T-helper 17 cell (primary cell): ENCODE measurements around the gene MS4A1. TPM values are rescaled to one million over a fixed set of nuclear protein-coding genes. Genes with fewer than 3 reads are reported as not detected.

Experiments
- ATAC-seq: fragments of 150-1000 bp; cut with Tn5 transposase; 2 replicates; pipeline ENCODE4 v1.10.0; 2021; ENCODE audit warnings: mild to moderate bottlenecking, moderate library complexity
- DNase-seq, 3 donors: peaks; one replicate each; pipeline versions ENCODE4 v3.0.0 to v3.0.0-alpha.2; 2020 to 2021
- H3K9me3 ChIP-seq: one replicate; pipeline ENCODE4 v1.7.0; 2013; ENCODE audit warnings: low read length, mild to moderate bottlenecking; ENCODE audit not compliant: control insufficient read depth, poor library complexity, severe bottlenecking
- H3K27ac Mint-ChIP-seq: one replicate; pipeline ENCODE4 v1.8.0; 2022; ENCODE audit warnings: mild to moderate bottlenecking, moderate library complexity, mixed read lengths
- H3K27me3 Mint-ChIP-seq: one replicate; pipeline ENCODE4 v1.8.0; 2022; ENCODE audit warnings: mixed read lengths
- H3K36me3 Mint-ChIP-seq: one replicate; pipeline ENCODE4 v1.8.0; 2022; ENCODE audit warnings: low read depth, mixed read lengths
- H3K4me1 Mint-ChIP-seq: one replicate; pipeline ENCODE4 v1.8.0; 2022; ENCODE audit warnings: mild to moderate bottlenecking, mixed read lengths
- H3K4me3 Mint-ChIP-seq: one replicate; pipeline ENCODE4 v1.8.0; 2022; ENCODE audit warnings: mild to moderate bottlenecking, moderate library complexity, mixed read lengths
- total RNA-seq, 4 donors: library from RNA in 2 of 4; stranded (reverse) in 2 of 4; gene quantifications; one replicate each; pipeline ENCODE4 v1.2.3 and lab custom pipeline; 2022 to 2026

Gene MS4A1
- total RNA-seq, 2 donors from 2014 or later: 0.50 to 27.9 TPM

GRCh38 chr11:60511393-60511792 is 55.7 kb downstream of the MS4A1 start:
- H3K27me3 Mint-ChIP-seq: peaks cover 20% of the 10 kb centered on the region
- no peak overlapping the region for H3K27ac Mint-ChIP-seq
- peaks cover 3% of the 10 kb centered on the region for H3K36me3 Mint-ChIP-seq
- H3K4me3 Mint-ChIP-seq: no peak overlapping the region
- DNase-seq (no peak), ATAC-seq (no peak)
- H3K4me1 Mint-ChIP-seq: no peaks in the 10 kb centered on the region
- no peaks in the 10 kb centered on the region for H3K9me3 ChIP-seq

- H3K27me3 Mint-ChIP-seq: peaks cover 20% of the 10 kb centered on the region
- H3K4me1 Mint-ChIP-seq: no peaks in the 10 kb centered on the region
- ATAC-seq: no peak
- H3K36me3 Mint-ChIP-seq: peaks cover 3% of the 10 kb centered on the region
- no peak for DNase-seq
- H3K9me3 ChIP-seq: no peaks in the 10 kb centered on the region
- no peak overlapping the region for H3K27ac Mint-ChIP-seq
- no peak overlapping the region for H3K4me3 Mint-ChIP-seq
These were observed 57.1 kb downstream of the MS4A1 start for GRCh38 chr11:60512651-60513225.

GRCh38 chr11:60513496-60514460 is 58.1 kb downstream of the MS4A1 start:
- Mint-ChIP-seq H3K27me3 (peaks cover 25% of the 10 kb centered on the region), H3K4me3 (no peak overlapping the region), H3K27ac (no peak overlapping the region), H3K36me3 (peaks cover 3% of the 10 kb centered on the region), H3K4me1 (no peaks in the 10 kb centered on the region)
- no peak for ATAC-seq
- DNase-seq: no peak
- no peaks in the 10 kb centered on the region for H3K9me3 ChIP-seq

GRCh38 chr11:60515144-60515855 is 59.7 kb downstream of the MS4A1 start, which contains the start of gene MS4A13:
TSS of gene MS4A13 (plus strand) at chr11:60515392. CDS start at chr11:60518084, 2,692 bp downstream.
- Mint-ChIP-seq H3K27ac (no peak within 1 kb of the TSS), H3K4me1 (no peaks in the 10 kb centered on the region), H3K36me3 (peaks cover 3% of the 10 kb centered on the region), H3K27me3 (peaks cover 26% of the 10 kb centered on the region), H3K4me3 (no peak within 1 kb of the TSS)
- DNase-seq (no peak), ATAC-seq (no peak)
- H3K9me3 ChIP-seq: no peaks in the 10 kb centered on the region

Other genes with a start within 250 kb of the MS4A1 start
- 1 to 10 TPM in 1 of 2 donors, under 1 TPM in 1; 0.47 to 1.1 TPM for gene MS4A4E, start 212.7 kb upstream of the MS4A1 start, total RNA-seq
- gene MS4A4A, start 175.2 kb upstream of the MS4A1 start, total RNA-seq: under 1 TPM in 1 of 2 donors, not detected in 1; 0.50 TPM
- not detected for gene MS4A6E, start 128.6 kb upstream of the MS4A1 start, total RNA-seq
- gene MS4A7, start 77.3 kb upstream of the MS4A1 start, total RNA-seq: 1 to 10 TPM in 1 of 2 donors, under 1 TPM in 1; 0.21 to 4.7 TPM
- under 1 TPM in 1 of 2 donors, not detected in 1; 0.60 TPM for gene MS4A14, start 59.4 kb upstream of the MS4A1 start, total RNA-seq
- not detected for gene MS4A5, start 26.3 kb upstream of the MS4A1 start, total RNA-seq
- gene MS4A12, start 36.9 kb downstream of the MS4A1 start, total RNA-seq: not detected
- not detected for gene MS4A13, start 59.5 kb downstream of the MS4A1 start, total RNA-seq
- gene MS4A8, start 243.8 kb downstream of the MS4A1 start, total RNA-seq: not detected